ENCODE data around the gene DHCR24.
A peak's percentile ranks its signal among the peaks of the same experiment; 100 is the strongest.

Gene DHCR24

GRCh38 chr1:54815086-54815876 lies 71.7 kb downstream of the DHCR24 start:
- no peak for DNase-seq (ENCODE audit: low spot score in 2 of 2)
- Mint-ChIP-seq H3K27me3 (peaks cover 3% of the 10 kb centered on the region), H3K4me1 (peaks cover 5% of the 10 kb centered on the region), H3K4me3 (no peak overlapping the region), H3K36me3 (no peaks in the 10 kb centered on the region), H3K9me3 (no peaks in the 10 kb centered on the region), H3K27ac (no peak overlapping the region)
- no peak for ATAC-seq (ENCODE audit: low read depth)

GRCh38 chr1:54814571-54814970 lies 72.4 kb downstream of the DHCR24 start:
- Mint-ChIP-seq H3K27me3 (peaks cover 3% of the 10 kb centered on the region), H3K27ac (no peak overlapping the region), H3K4me1 (peaks cover 5% of the 10 kb centered on the region), H3K36me3 (no peaks in the 10 kb centered on the region), H3K9me3 (no peaks in the 10 kb centered on the region), H3K4me3 (no peak overlapping the region)
- DNase-seq (ENCODE audit: low spot score in 2 of 2) (no peak), ATAC-seq (ENCODE audit: low read depth) (no peak)

- no peak overlapping the region for H3K4me3 Mint-ChIP-seq
- no peaks in the 10 kb centered on the region for H3K9me3 Mint-ChIP-seq
- DNase-seq (ENCODE audit: low spot score in 2 of 2) (no peak), ATAC-seq (ENCODE audit: low read depth) (no peak)
- H3K36me3 Mint-ChIP-seq = no peaks in the 10 kb centered on the region
- H3K4me1 Mint-ChIP-seq = peaks cover 5% of the 10 kb centered on the region
- peaks cover 3% of the 10 kb centered on the region for H3K27me3 Mint-ChIP-seq
- no peak overlapping the region for H3K27ac Mint-ChIP-seq
Measured at GRCh38 chr1:54814126-54814498, 72.9 kb downstream of the DHCR24 start.

GRCh38 chr1:54813485-54814125 lies 73.4 kb downstream of the DHCR24 start:
- no peak for ATAC-seq (ENCODE audit: low read depth)
- H3K27me3 Mint-ChIP-seq = peaks cover 3% of the 10 kb centered on the region
- no peak for DNase-seq (ENCODE audit: low spot score in 2 of 2)
- no peak overlapping the region for H3K27ac Mint-ChIP-seq
- H3K4me1 Mint-ChIP-seq = peaks cover 5% of the 10 kb centered on the region
- H3K36me3 Mint-ChIP-seq = no peaks in the 10 kb centered on the region
- no peak overlapping the region for H3K4me3 Mint-ChIP-seq
- no peaks in the 10 kb centered on the region for H3K9me3 Mint-ChIP-seq

GRCh38 chr1:54812801-54813484 lies 74.1 kb downstream of the DHCR24 start:
- no peaks in the 10 kb centered on the region for H3K36me3 Mint-ChIP-seq
- H3K4me1 Mint-ChIP-seq = peaks cover 5% of the 10 kb centered on the region
- H3K27ac Mint-ChIP-seq = no peak overlapping the region
- H3K4me3 Mint-ChIP-seq = no peak overlapping the region
- DNase-seq (ENCODE audit: low spot score in 2 of 2) = no peak
- H3K27me3 Mint-ChIP-seq = peaks cover 3% of the 10 kb centered on the region
- peak; percentile 53 for ATAC-seq (ENCODE audit: low read depth)
- no peaks in the 10 kb centered on the region for H3K9me3 Mint-ChIP-seq

DNA sequence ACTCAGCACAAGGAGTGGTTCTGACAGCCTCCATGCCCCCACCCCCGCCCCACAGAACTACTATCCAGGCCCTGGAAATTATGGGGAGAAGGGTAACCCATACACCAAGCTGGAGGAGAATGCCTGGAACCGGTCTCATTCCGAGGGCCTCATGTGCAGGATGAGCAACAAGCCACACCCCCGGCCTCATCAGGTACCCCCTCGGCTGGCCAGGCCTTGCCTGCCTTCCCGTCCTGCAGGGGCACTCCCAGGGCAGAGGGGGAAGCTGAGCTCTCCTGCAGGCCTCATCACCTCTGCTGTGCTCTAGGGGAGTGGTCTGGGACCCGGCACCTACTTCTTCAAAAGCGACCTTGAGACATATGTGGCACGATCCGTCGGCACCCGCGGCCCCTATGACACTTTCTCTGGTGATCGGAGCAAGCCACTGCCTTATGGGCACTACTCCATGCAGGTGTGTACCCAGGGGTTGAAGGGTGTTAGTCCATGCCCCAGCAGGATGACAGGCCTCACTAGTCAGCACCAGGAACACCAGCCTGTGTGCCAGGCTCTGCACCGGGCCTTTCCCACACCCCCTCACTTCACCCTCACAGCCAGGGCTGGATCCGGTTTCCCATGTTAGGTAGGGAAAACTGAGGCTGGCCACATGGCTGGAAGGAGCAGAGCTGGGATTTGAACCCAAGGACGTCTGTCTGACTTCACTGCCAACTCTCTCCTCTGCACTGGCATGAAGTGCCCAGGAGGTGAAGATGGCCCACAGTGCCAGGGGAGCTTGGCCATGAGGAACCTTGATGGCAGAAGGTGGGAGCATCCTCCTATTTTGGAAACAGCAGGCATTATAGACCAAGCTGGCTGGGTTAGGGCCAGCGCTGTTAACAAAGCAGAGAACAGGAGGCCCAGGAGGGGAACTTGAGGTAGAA lies 75.0 kb downstream of the DHCR24 start:
- ATAC-seq (ENCODE audit: low read depth) (no peak), DNase-seq (ENCODE audit: low spot score in 2 of 2) (no peak)
- Mint-ChIP-seq H3K27me3 (peaks cover 3% of the 10 kb centered on the region), H3K9me3 (no peaks in the 10 kb centered on the region), H3K4me1 (peaks cover 5% of the 10 kb centered on the region), H3K36me3 (no peaks in the 10 kb centered on the region), H3K4me3 (no peak overlapping the region), H3K27ac (no peak overlapping the region)

DNA sequence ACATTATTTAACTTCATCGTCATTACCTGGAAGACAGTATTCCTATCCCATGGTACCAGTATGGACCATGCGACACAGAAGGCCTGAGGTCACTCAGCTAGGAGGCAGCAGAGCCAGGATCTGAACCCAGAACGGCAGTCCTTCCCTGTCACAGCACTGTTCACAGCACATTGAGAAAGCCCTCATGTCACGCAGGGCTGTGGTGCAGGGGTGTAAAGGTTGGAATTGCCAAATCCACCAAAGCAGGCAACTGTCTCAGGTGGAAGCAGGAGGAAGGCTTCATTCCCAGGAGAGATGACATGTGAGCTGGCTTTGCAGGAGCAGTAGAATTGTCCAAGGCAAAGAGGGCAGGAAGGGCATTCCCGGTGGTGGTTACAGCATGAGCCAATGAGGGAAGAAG lies 75.9 kb downstream of the DHCR24 start:
- H3K4me1 Mint-ChIP-seq = peaks cover 5% of the 10 kb centered on the region
- peaks cover 3% of the 10 kb centered on the region for H3K27me3 Mint-ChIP-seq
- ATAC-seq (ENCODE audit: low read depth) = no peak
- no peak overlapping the region for H3K27ac Mint-ChIP-seq
- no peaks in the 10 kb centered on the region for H3K36me3 Mint-ChIP-seq
- H3K9me3 Mint-ChIP-seq = no peaks in the 10 kb centered on the region
- H3K4me3 Mint-ChIP-seq = no peak overlapping the region
- no peak for DNase-seq (ENCODE audit: low spot score in 2 of 2)

DNA sequence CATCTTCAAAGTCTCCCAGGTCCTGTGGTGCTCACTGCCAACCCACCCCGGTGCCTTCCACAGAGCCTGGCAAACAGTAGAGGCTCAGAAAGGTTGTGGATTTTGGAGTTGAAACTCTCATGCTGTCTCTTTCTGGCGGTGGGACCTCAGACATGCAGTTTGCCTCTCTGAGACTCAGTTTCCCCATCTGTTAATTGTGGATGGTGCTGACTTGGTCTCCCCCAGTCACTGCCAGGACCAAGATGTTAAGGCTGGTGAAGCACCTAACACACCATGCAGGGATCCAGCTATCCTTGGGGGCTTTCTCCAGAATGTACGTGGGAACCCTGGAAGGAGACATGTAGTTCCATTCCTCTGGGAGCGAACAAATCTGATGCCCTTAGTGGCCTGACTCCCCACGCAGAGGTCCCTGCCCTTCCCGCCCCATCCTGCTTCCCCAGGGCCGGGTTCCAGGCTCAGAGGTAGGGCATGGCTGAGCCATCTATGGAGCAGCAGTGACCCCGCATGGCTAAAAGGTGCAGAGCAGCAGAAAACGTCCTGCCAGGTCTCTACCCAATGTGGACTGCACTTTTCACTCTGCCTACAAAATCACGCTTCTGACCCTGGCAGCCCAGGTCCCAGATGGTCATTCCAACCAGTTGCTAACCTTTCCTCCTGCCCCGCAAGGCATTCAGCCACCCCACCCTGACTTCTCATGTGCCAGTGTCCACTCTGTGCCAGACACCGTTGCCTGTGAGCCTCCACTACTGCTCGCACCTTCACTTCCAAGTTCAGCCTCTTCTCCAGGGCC lies 76.6 kb downstream of the DHCR24 start:
- no peaks in the 10 kb centered on the region for H3K9me3 Mint-ChIP-seq
- no peak overlapping the region for H3K27ac Mint-ChIP-seq
- peaks cover 3% of the 10 kb centered on the region for H3K27me3 Mint-ChIP-seq
- peak; percentile 87 for ATAC-seq (ENCODE audit: low read depth)
- no peak overlapping the region for H3K4me3 Mint-ChIP-seq
- peaks cover 5% of the 10 kb centered on the region for H3K4me1 Mint-ChIP-seq
- peak; percentile 49 to 61 for DNase-seq (ENCODE audit: low spot score in 2 of 2)
- H3K36me3 Mint-ChIP-seq = no peaks in the 10 kb centered on the region

- Mint-ChIP-seq H3K9me3 (no peaks in the 10 kb centered on the region), H3K4me3 (no peak overlapping the region), H3K36me3 (no peaks in the 10 kb centered on the region), H3K27me3 (peaks cover 3% of the 10 kb centered on the region), H3K4me1 (peaks cover 5% of the 10 kb centered on the region), H3K27ac (no peak overlapping the region)
- DNase-seq (ENCODE audit: low spot score in 2 of 2) (no peak), ATAC-seq (ENCODE audit: low read depth) (no peak)
Measured at GRCh38 chr1:54809496-54810074, 77.4 kb downstream of the DHCR24 start.

DNA sequence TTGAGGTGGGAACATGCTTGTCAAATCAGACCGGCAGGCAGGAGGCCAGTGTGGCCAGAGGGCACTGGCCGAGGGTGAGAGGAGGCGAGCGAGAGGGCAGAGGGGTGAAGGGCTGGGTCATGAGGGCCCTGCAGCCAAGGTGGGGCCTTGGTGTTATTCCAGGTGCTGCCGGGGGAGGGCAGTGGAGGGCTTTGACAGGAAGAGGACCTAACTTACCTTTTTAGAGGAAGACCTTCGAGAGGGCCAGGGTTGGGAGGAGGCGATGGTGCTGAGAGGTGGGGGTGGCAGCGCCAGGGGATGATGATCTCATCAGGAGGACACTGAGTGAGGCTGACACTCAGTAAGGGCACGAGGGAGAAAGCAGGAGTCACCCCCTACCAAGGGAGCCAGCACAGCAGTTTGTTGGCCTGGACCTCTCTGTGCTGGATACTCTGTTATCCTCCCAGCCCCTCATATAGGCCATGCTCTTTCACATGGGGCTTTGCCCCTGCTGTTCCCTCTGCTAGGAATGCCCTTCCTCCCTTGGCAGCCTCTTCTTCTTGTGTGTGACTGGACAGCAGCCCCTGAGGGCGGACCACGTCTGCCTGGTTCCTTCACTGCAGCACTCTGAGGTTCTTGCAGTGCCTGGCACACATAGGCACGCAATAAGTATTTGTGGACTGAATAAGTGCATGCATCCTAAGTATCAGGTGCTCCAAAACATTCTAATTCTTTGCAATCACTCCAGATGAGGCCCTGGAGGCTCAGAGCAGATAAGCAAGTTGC lies 78.4 kb downstream of the DHCR24 start:
- Mint-ChIP-seq H3K27me3 (peaks cover 1% of the 10 kb centered on the region), H3K9me3 (no peaks in the 10 kb centered on the region), H3K27ac (no peak overlapping the region), H3K4me3 (no peak overlapping the region), H3K4me1 (peaks cover 8% of the 10 kb centered on the region), H3K36me3 (no peaks in the 10 kb centered on the region)
- DNase-seq (ENCODE audit: low spot score in 2 of 2) (no peak), ATAC-seq (ENCODE audit: low read depth) (no peak)

DNA sequence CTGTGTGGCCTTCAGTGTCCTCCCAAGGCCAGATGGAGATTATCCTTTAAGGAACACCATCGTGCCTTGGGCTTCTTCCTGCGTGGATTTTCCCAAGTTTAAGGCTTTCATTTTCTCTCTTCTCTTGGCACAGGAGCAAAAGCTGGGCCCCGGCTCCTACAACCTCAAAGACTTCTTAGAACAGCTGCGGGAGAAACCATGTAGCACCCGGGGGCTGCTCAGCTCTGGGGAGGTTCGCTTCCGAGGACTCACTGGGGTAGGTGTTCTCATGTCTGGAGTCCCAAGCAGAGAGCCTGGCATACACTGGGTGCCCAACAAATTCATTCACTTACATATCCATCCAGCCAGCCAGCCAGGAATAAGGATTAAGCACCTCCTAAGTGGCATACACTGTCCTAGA lies 79.2 kb downstream of the DHCR24 start:
- Mint-ChIP-seq H3K36me3 (no peaks in the 10 kb centered on the region), H3K9me3 (no peaks in the 10 kb centered on the region), H3K4me1 (peaks cover 5% of the 10 kb centered on the region), H3K27me3 (peaks cover 1% of the 10 kb centered on the region), H3K4me3 (no peak overlapping the region), H3K27ac (no peak overlapping the region)
- no peak for DNase-seq (ENCODE audit: low spot score in 2 of 2)
- no peak for ATAC-seq (ENCODE audit: low read depth)

DNA sequence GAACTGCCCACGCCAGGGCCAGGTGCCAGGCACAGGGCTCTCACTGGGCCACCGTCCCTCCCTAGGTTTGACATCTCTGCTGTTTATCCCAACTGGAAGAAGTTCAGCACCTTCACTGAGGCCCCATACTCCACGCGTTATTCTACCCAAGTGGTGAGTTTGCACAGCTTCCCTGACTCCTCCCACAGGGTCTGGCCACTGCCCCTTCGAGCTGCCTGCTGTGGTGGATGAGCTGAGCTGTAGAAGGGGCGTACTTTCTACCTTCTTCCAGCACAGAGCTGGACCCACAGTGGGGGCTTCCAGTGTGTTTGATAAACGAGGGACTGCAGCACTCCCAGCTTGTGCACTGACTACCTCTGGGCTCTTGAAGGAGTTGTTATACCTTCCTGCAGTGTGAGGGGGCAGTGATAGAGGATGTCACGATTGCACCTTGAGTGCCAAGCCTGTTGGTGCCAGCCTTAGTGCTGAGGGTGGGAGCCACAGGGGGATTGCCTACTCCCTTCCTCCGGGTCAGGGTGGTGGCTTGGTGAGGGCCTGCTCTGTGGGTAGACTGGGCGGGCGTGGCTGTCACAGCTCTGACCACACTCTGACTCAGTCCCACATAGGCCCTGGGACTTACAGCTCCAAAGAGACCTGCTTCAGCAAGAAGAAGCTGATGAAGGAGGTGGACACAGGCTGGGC lies 79.9 kb downstream of the DHCR24 start:
- Mint-ChIP-seq H3K9me3 (no peaks in the 10 kb centered on the region), H3K36me3 (no peaks in the 10 kb centered on the region), H3K4me3 (no peak overlapping the region), H3K27ac (no peak overlapping the region), H3K4me1 (peaks cover 5% of the 10 kb centered on the region), H3K27me3 (peaks cover 1% of the 10 kb centered on the region)
- ATAC-seq (ENCODE audit: low read depth) (no peak), DNase-seq (ENCODE audit: low spot score in 2 of 2) (no peak)

Data from memory B cell (primary cell).